Glomerular visceral epithelial cell (primary cell): Measurements from ENCODE around the gene NR0B1.

Source experiments
- DNase-seq: peaks from one replicate; pipeline ENCODE4 v3.0.0-alpha.2; 2016; ENCODE audit errors: extremely low spot score

The NR0B1 gene

DNA sequence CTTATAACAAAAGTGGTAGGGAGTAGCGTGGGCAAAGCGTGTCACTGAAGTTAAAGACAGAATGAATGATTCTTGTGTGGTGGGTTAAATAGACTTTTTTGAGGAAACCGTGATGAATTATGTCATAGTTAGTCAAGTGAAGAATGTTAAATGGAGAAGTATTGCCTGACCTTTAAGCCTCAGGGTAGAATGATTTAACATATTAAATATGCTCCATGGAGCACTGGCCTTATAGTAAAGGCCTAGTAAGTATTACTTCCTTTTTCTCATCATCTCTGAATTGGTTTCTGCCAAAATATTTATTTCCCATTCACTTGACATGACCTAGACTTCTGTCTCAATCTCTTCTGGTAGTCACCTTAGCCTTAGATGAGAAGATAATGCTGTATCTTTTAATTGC is 38.6 kb downstream of the NR0B1 start:
- DNase-seq, result peak; percentile 6

GRCh38 chrX:30262763-30263162 is 46.4 kb downstream of the NR0B1 start:
- no peak for DNase-seq

GRCh38 chrX:30261012-30261411 is 48.2 kb downstream of the NR0B1 start:
- DNase-seq, result no peak

DNA sequence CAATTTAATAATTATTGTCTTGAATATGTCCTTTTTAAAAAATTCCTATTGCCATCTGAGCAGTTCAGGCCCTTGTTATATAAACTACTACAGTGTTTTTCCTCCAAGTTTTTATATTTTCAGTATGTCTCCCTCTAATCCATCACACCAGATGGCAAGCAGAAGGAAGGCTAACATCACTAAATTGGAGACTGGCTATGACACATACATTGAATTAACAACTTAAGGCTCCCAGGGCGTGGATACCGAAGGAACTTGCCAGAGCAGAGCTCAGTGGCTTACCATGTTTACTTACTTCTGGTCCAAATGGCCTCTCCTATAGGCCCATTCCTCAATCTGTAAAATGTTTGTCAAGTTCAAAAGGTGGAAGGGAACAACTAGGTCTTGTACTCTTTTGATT is 49.3 kb downstream of the NR0B1 start:
- no peak for DNase-seq
